ENCODE data around the gene CNTD1.
"Not testable (repeated sequence)": the region's sequence is repeated elsewhere in the genome, so short reads cannot be mapped to it uniquely, and the experiment has no call there.

The CNTD1 gene

DNA sequence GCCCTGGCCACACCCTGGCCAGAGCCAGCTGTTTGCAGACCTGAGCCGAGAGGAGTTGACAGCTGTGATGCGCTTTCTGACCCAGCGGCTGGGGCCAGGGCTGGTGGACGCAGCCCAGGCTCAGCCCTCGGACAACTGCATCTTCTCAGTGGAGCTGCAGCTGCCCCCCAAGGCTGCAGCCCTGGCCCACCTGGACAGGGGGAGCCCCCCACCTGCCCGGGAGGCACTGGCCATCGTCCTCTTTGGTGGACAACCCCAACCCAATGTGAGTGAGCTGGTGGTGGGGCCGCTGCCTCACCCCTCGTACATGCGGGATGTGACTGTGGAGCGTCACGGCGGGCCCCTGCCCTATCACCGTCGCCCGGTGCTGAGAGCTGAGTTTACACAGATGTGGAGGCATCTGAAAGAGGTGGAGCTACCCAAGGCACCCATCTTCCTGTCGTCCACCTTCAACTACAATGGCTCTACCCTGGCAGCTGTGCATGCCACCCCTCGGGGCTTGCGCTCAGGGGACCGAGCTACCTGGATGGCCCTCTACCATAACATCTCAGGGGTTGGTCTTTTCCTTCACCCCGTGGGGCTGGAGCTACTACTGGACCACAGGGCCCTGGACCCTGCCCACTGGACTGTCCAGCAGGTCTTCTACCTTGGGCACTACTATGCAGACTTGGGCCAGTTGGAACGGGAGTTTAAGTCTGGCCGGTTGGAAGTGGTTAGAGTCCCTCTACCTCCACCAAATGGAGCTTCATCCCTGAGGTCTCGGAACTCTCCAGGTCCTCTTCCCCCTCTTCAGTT lies 46.3 kb downstream of the CNTD1 start:
- DNase-seq (ENCODE audit: low read depth in 2 of 2, low spot score in 1 of 2) = no peak

- no peak for DNase-seq (ENCODE audit: low read depth in 2 of 2, low spot score in 1 of 2)
These were observed 46.9 kb downstream of the CNTD1 start for GRCh38 chr17:42845556-42845917.

- no peak for DNase-seq (ENCODE audit: low read depth in 2 of 2, low spot score in 1 of 2)
These were observed 47.4 kb downstream of the CNTD1 start for GRCh38 chr17:42845918-42846593.

GRCh38 chr17:42846594-42847280 lies 48.1 kb downstream of the CNTD1 start:
- DNase-seq (ENCODE audit: low read depth in 2 of 2, low spot score in 1 of 2) = no peak

- DNase-seq (ENCODE audit: low read depth in 2 of 2, low spot score in 1 of 2) = no peak
These were observed 49.4 kb downstream of the CNTD1 start for GRCh38 chr17:42848093-42848492.

DNA sequence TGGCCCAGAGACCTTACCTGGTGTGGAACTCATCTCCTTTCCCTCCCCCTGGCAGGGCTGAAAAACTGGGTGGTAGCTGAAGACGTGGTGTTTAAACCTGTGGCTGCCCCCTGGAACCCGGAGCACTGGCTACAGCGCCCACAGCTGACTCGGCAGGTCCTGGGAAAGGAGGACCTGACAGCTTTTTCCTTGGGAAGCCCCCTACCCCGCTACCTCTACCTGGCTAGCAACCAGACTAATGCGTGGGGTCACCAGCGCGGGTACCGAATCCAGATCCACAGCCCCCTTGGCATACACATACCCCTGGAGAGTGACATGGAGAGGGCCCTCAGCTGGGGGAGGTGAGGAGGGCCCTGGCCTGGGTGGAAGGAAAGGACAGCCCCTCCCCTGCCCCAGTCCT lies 50.4 kb downstream of the CNTD1 start:
- DNase-seq (ENCODE audit: low read depth in 2 of 2, low spot score in 1 of 2) = no peak

GRCh38 chr17:42849451-42850181 lies 51.0 kb downstream of the CNTD1 start:
- no peak for DNase-seq (ENCODE audit: low read depth in 2 of 2, low spot score in 1 of 2)

DNA sequence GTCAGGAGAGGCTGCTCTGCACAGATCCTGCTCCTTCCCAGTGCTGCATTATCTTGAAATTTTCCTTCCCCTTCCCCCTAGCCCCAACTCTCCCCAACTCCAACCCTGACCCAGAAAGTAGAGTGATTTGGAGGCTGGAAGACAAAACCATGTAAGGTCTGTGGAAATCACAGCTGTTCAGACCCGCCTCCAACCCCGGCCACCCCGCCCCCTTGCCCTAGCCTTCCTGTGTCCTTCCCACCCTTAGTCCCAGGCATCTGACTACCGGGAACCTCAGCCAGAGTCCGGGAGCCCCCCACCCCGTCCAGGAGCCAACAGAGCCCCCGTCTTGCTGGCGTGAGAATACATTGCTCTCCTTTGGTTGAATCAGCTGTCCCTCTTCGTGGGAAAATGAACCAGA lies 52.3 kb downstream of the CNTD1 start, which contains the start of gene AOC3:
AOC3 (plus strand) TSS at position 246 of the 400 bp plus-strand sequence; CDS start at position 391, 145 bp downstream.
- no peak for DNase-seq (ENCODE audit: low read depth in 2 of 2, low spot score in 1 of 2)

DNA sequence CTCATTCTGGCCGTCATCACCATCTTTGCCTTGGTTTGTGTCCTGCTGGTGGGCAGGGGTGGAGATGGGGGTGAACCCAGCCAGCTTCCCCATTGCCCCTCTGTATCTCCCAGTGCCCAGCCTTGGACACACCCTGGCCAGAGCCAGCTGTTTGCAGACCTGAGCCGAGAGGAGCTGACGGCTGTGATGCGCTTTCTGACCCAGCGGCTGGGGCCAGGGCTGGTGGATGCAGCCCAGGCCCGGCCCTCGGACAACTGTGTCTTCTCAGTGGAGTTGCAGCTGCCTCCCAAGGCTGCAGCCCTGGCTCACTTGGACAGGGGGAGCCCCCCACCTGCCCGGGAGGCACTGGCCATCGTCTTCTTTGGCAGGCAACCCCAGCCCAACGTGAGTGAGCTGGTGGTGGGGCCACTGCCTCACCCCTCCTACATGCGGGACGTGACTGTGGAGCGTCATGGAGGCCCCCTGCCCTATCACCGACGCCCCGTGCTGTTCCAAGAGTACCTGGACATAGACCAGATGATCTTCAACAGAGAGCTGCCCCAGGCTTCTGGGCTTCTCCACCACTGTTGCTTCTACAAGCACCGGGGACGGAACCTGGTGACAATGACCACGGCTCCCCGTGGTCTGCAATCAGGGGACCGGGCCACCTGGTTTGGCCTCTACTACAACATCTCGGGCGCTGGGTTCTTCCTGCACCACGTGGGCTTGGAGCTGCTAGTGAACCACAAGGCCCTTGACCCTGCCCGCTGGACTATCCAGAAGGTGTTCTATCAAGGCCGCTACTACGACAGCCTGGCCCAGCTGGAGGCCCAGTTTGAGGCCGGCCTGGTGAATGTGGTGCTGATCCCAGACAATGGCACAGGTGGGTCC lies 52.9 kb downstream of the CNTD1 start:
- not testable (repeated sequence) for DNase-seq (ENCODE audit: low read depth in 2 of 2, low spot score in 1 of 2)

DNA sequence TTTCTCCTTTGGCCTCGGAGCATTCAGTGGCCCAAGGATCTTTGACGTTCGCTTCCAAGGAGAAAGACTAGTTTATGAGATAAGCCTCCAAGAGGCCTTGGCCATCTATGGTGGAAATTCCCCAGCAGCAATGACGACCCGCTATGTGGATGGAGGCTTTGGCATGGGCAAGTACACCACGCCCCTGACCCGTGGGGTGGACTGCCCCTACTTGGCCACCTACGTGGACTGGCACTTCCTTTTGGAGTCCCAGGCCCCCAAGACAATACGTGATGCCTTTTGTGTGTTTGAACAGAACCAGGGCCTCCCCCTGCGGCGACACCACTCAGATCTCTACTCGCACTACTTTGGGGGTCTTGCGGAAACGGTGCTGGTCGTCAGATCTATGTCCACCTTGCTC lies 53.7 kb downstream of the CNTD1 start:
- DNase-seq (ENCODE audit: low read depth in 2 of 2, low spot score in 1 of 2) = no peak

DNA sequence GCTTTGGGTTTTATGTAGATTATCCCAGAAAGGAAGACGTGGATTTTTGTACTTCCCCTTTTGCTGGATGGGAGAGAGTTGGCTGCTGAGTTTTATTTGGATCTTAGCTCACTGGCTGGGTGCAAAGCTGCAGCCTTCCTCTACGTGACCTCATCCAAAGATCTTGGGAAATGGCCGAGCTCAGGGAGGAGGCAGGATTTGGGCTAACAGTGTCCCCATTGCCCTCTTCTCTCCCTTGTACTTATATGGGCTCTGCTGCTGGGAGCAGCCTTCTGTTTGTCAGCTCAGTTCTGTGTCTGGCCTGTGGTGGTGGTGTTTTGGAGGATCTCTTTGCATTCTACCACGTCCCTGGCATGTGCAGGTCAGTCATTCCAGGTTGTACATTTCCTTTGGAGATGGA lies 54.3 kb downstream of the CNTD1 start:
- no peak for DNase-seq (ENCODE audit: low read depth in 2 of 2, low spot score in 1 of 2)

DNA sequence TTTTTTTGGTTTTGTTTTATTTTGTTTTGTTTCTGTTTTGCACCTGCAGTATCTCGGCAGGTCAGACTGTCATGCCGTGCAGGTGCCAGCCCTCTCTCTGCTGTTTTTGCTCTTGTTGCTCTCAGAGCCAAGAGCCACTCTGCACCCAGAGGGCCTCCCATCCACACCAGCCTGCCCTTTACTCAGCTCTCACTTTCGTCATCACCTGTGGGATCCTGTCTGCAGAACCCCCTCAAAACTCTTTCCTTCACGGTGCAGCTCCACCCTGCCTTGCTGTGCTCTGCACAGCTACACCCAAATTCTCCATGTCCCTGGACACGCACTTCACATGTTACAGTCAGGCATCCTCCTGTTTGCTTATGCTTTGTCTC lies 54.9 kb downstream of the CNTD1 start:
- no peak for DNase-seq (ENCODE audit: low read depth in 2 of 2, low spot score in 1 of 2)

DNA sequence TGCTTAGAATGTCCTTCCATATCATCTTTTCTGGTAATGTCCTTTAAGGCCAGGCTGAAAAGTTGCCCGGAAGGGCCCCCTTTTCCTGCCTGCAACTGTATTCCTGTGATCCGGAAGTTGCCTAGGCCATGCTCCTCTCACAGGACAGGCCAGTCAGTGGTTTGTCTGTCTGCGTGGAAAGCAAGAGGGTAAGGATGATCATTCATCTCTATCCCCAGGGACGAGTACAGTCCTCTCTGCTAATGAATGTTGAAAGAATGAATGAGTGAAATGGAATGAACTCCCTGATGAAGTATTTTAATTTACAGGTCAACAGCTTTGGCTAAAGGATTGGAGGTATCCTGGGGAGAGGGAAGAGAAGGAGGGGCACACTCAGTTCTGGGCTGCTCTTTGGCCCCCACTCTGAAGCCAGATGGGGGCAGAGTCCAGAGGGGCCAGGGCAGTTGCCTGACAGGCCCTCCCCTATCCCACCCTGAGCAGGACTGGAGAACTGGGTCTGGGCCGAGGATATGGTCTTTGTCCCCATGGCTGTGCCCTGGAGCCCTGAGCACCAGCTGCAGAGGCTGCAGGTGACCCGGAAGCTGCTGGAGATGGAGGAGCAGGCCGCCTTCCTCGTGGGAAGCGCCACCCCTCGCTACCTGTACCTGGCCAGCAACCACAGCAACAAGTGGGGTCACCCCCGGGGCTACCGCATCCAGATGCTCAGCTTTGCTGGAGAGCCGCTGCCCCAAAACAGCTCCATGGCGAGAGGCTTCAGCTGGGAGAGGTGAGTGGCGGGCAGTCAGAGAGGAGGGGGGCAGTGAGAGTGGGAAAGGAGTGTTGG lies 55.5 kb downstream of the CNTD1 start:
- no peak for DNase-seq (ENCODE audit: low read depth in 2 of 2, low spot score in 1 of 2)

- no peak for DNase-seq (ENCODE audit: low read depth in 2 of 2, low spot score in 1 of 2)
These were observed 56.5 kb downstream of the CNTD1 start for GRCh38 chr17:42855048-42855596.

GRCh38 chr17:42856093-42856492 lies 57.4 kb downstream of the CNTD1 start:
- not testable (repeated sequence) for DNase-seq (ENCODE audit: low read depth in 2 of 2, low spot score in 1 of 2)

DNA sequence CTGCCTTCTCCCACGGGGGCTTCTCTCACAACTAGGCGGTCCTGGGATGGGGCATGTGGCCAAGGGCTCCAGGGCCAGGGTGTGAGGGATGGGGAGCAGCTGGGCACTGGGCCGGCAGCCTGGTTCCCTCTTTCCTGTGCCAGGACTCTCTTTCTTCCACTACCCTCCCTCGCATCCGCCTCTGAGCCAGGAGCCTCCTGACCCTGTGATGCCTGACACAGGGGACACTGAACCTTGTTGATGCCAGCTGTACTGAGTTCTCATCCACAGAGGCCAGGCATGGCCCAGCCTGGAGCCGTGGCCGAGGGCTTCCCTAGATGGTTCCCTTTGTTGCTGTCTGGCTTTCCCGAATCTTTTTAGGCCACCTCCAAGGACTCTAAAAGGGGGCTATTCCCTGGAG lies 57.9 kb downstream of the CNTD1 start:
- DNase-seq (ENCODE audit: low read depth in 2 of 2, low spot score in 1 of 2) = not testable (repeated sequence)

GRCh38 chr17:42857389-42857788 lies 58.7 kb downstream of the CNTD1 start:
- DNase-seq (ENCODE audit: low read depth in 2 of 2, low spot score in 1 of 2) = no peak

Measured in stimulated activated CD8-positive, alpha-beta memory T cell treated with anti-CD3 and anti-CD28 coated beads, Interleukin-4, amount 100 ng/mL, for 1 hour (primary cell).